Left lung (tissue), 10 donors: Measurements from ENCODE around the gene FTCD. TPM values are rescaled to one million over a fixed set of nuclear protein-coding genes. Genes with fewer than 3 reads are reported as not detected.
"Not testable (repeated sequence)": the region's sequence is repeated elsewhere in the genome, so short reads cannot be mapped to it uniquely, and the experiment has no call there.

Source experiments
- ATAC-seq: fragments of 200-7000 bp; cut with Tn5 transposase; one replicate; pipeline ENCODE4 v1.9.1; 2020; ENCODE audit warnings: moderate library complexity
- DNase-seq, 4 donors: peaks; one replicate each; pipeline ENCODE4 v3.0.0-alpha.2; 2013 to 2020
- H3K27ac ChIP-seq, 2 donors: fragments of 200-600 bp; sonication (generic) in 1 of 2; one replicate each; pipeline versions ENCODE4 v1.5.0 to v1.8.0; 2020 to 2021
- H3K27me3 ChIP-seq, 2 donors: fragments of 200-600 bp; sonication (generic) in 1 of 2; one replicate each; pipeline versions ENCODE4 v1.5.0 to v1.8.0; 2020 to 2021
- H3K36me3 ChIP-seq, 2 donors: fragments of 200-600 bp; sonication (generic) in 1 of 2; one replicate each; pipeline versions ENCODE4 v1.5.0 to v1.8.0; 2020 to 2021
- H3K4me1 ChIP-seq, 2 donors: fragments of 200-600 bp; one replicate each; pipeline ENCODE4 v1.8.0; 2021
- H3K4me3 ChIP-seq, 2 donors: fragments of 200-600 bp; sonication (generic) in 1 of 2; one replicate each; pipeline versions ENCODE4 v1.5.0 to v1.8.0; 2020 to 2021; ENCODE audit warnings: mild to moderate bottlenecking in 1 of 2
- H3K9me3 ChIP-seq, 2 donors: fragments of 200-600 bp; sonication (generic) in 1 of 2; one replicate each; pipeline versions ENCODE4 v1.5.0 to v1.8.0; 2020 to 2021
- CTCF ChIP-seq, 2 donors: fragments of 200-600 bp; sonication (generic) in 1 of 2; IDR thresholded peaks; one replicate each; pipeline versions ENCODE4 v1.5.0 to v1.8.0; 2021; ENCODE audit warnings: antibody characterized with exemption in 2 of 2
- intact Hi-C, 2 donors: fragments of 100-400 bp; cut with DNase I; formaldehyde crosslinking; loops; one replicate each; pipeline versions ENCODE4 v1.11.2 to v1.14.2; 2022
- polyA plus RNA-seq, 6 donors: library from polyadenylated mRNA; unstranded; fragments of 120-200 nt; gene quantifications; one replicate each; pipeline ENCODE4 v1.2.1, GENCODE V29; 2013; ENCODE audit not compliant: insufficient read length in 6 of 6
- total RNA-seq, 2 donors: library from RNA; stranded (reverse); fragmentation: NEBNext Ultra II Directional; extraction: Animal tissue kit (Norgen Biotek cat#: 25700); gene quantifications; one replicate each; pipeline ENCODE4 v1.2.1, GENCODE V29; 2021
- donor health status: DM: no; HTN: yes; CAD: no.
- donor health status: DM: no; HTN: no; CAD: no.

FTCD gene
- total and polyA plus RNA-seq, 8 donors = 0.29 to 2.4 (median 1.6) TPM

GRCh38 chr21:46150491-46151121 lies 4.8 kb downstream of the FTCD start:
- Histone ChIP-seq H3K4me1 (peaks cover 0 to 7% of the 10 kb centered on the region in 2 donors), H3K4me3 (no peak overlapping the region), H3K27ac (no peak overlapping the region), H3K36me3 (no peaks in the 10 kb centered on the region), H3K27me3 (peaks cover 0 to 15% of the 10 kb centered on the region in 2 donors), H3K9me3 (no peaks in the 10 kb centered on the region)
- ATAC-seq (no peak), DNase-seq (peak in 1 of 4 donors; percentile 71)
- TF ChIP-seq CTCF (IDR thresholded peaks at IDR 0.05) = no peak
- intact Hi-C loops = no loop called here

GRCh38 chr21:46150073-46150472 lies 5.3 kb downstream of the FTCD start:
- DNase-seq = peak in 1 of 4 donors; percentile 70
- intact Hi-C loops = no loop called here

GRCh38 chr21:46149205-46149901 lies 6.0 kb downstream of the FTCD start:
- ATAC-seq (no peak), DNase-seq (peak in 2 of 4 donors; percentile 27 to 74)
- Histone ChIP-seq H3K4me3 (no peak overlapping the region), H3K27ac (no peak overlapping the region), H3K27me3 (peaks cover 0 to 15% of the 10 kb centered on the region in 2 donors), H3K4me1 (peaks cover 0 to 7% of the 10 kb centered on the region in 2 donors), H3K36me3 (no peaks in the 10 kb centered on the region), H3K9me3 (no peaks in the 10 kb centered on the region)
- no peak for TF ChIP-seq CTCF (IDR thresholded peaks at IDR 0.05)
- intact Hi-C loops = no loop called here

More at GRCh38 chr21:46150073-46150472, 5.3 kb downstream of the FTCD start:
- no peaks in the 10 kb centered on the region for H3K36me3 ChIP-seq
- no peak for TF ChIP-seq CTCF (IDR thresholded peaks at IDR 0.05)
- H3K27ac ChIP-seq = no peak overlapping the region
- H3K4me1 ChIP-seq = peaks cover 0 to 7% of the 10 kb centered on the region in 2 donors
- no peak for ATAC-seq
- peaks cover 0 to 15% of the 10 kb centered on the region in 2 donors for H3K27me3 ChIP-seq
- H3K4me3 ChIP-seq = no peak overlapping the region
- no peaks in the 10 kb centered on the region for H3K9me3 ChIP-seq

GRCh38 chr21:46148106-46148505 lies 7.3 kb downstream of the FTCD start:
- H3K36me3 ChIP-seq = no peaks in the 10 kb centered on the region
- no peak overlapping the region for H3K27ac ChIP-seq
- no peaks in the 10 kb centered on the region for H3K9me3 ChIP-seq
- no peak for TF ChIP-seq CTCF (IDR thresholded peaks at IDR 0.05)
- peaks cover 0 to 13% of the 10 kb centered on the region in 2 donors for H3K27me3 ChIP-seq
- intact Hi-C loops = no loop called here
- ATAC-seq (no peak), DNase-seq (no peak)
- peaks cover 0 to 7% of the 10 kb centered on the region in 2 donors for H3K4me1 ChIP-seq
- no peak overlapping the region for H3K4me3 ChIP-seq

- H3K4me3 ChIP-seq, H3K27me3 ChIP-seq, H3K4me1 ChIP-seq, H3K27ac ChIP-seq, intact Hi-C loops, H3K36me3 ChIP-seq, H3K9me3 ChIP-seq: not testable (repeated sequence)
- ATAC-seq = peak; percentile 31
- DNase-seq = peak in 1 of 4 donors; percentile 61
Measured at GRCh38 chr21:46147429-46147828, 8.0 kb downstream of the FTCD start.
